ENCODE results near the gene SLC2A9.

DNA sequence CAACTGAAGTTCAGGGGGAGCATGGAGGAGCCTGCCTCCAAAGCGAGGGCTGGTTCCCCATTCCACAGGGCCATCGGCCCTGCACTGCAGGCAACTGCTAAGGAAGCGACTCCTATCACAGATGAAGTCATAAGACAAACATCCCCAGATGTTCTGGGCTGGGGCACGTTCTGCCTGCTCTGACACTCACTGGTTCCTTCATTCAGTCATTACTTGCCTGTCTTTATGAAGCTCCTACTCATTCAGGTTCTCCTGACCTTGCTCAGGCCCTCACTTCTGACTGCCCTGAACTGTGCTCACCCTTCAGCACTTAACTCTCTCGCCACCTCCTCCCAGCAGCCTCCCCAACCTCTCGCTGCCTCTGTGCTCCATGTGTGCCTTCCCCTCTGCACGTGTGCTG, 2.5 kb upstream of the SLC2A9 start:
- TF ChIP-seq SIN3A (IDR thresholded peaks at IDR 0.05; ENCODE audit: borderline replicate concordance, insufficient read depth, low read length) (no peak), POLR2AphosphoS5 (IDR thresholded peaks at IDR 0.05; ENCODE audit: low read depth, low read length) (no peak), REST (IDR thresholded peaks at IDR 0.05; ENCODE audit: insufficient read depth in 1 of 2, low read depth in 2 of 2, low read length in 2 of 2) (no peak)
